Measurements from ENCODE around the gene DDX4.

The DDX4 gene

DNA sequence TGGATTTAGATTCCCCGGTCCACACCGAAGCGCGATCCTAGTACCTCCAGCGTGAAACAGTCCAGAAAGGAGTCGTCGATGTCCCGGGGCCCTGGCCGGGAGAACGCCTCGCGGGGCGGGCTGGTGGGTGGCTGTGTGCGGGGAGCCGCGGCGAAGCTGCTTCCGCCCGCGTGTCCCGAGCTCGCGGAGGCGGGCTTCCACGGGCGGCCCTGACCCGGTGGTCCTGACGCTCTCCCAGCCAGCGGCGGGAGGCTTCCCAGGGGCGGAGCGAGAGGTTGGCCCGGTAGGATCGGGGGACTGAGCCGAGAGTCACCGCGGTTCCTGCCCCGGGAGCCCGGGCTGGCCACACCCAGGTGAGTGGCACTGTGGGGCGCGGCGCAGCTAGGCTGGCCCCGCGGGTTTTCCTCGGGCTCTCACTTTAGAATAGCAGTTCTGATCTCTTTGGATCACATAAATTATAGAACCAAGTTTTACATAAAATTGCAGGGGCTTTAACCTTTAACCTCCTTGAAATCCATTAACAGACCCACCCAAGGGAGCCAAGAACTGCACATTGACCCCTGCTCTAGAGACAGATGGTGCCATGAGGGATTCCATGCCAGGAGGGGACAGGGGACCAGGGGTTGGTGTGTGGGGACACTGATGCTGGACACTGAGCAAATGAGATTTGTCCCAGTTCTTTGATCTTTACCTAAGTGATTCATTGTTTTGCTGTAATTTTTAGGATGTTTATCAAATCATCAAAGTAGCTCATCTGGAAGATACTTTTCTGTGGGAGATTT is 84.1 kb downstream of the DDX4 start:
- no peak for DNase-seq (ENCODE audit: low spot score)

DNA sequence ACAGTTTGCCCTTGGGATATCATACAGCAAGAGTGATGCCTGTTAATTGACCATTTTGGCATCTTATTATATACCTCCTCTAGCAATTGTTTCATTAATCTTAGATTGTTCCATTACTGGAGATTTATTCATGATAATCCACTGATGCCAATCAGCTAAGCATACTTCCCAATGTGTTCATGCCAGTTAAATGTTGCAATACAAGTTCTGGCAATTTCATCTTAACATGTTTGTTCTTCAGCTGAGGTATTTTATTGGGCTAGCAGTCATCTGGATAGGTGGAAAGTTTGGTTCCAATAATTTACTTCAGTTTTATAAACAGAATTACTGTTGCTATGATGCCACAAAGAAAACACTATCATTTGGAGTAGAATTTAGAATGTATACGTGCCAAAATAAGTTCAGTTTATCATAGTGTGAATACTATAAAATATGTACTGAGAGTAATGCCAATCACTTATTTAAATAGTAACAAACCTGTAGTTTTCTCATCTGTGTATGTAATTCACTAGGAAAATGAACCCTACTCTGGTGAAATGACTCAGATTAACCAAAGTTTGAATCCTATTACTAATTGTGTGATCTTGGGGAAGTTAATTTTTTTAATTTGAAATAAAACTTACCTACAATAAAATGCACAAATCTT is 85.4 kb downstream of the DDX4 start:
- no peak for DNase-seq (ENCODE audit: low spot score)

DNA sequence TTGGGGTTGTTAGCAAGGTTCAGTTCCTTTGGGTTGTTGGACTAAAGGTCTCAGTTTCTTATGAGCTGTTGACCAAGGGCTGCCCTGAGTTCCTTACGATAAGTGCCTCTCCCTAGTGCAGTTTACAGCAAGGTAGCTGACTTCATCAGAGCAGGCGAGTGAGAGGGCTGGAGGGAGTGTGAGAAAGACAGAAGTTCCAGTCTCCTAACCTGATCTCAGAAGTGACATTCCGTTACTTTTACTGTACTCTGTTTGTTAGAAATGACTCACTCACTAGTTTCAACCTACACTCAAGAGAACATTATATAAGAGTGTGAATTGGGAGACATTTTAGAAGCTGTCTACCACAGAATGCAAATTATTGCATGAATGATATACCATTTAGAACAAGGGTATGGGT is 92.1 kb downstream of the DDX4 start:
- no peak for DNase-seq (ENCODE audit: low spot score)

DNA sequence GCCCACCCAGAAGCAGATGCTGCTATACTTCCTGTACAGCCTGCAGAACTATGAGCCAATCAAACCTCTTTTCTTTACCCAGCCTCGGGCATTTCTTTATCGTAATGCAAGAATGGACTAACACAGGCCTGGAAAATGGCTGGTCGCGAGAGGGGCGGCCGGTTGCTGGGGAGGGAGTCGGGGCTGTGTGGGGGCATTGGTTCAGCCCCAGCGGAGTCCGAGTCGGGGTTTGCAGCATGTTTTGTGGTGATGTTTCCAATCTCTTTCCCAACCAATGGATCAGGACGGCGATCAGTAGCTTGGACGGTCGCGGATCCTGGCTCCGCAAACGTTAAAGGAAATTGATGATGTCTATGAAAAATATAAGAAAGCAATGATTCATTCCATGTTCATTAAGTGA is 94.6 kb downstream of the DDX4 start:
- no peak for DNase-seq (ENCODE audit: low spot score)

DNA sequence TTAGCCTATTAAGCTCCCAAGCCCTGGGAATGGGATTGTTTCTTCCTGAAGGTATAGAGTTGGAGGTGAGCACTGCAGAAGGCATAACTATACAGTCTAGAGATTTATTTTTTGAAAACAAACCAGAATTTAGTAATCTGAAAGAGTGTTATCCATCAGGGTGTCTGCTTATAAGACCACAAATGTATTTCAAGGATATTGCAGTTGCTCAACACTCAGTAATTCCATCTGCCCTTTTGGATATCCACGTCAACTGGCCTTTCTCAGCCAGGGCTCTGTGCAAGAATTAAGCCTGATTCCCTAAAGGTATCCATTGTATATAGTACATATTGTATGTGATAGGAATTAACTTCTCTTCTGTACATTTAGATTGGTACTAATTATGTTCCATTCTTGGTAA is 98.3 kb downstream of the DDX4 start:
- DNase-seq (ENCODE audit: low spot score) = no peak

DNA sequence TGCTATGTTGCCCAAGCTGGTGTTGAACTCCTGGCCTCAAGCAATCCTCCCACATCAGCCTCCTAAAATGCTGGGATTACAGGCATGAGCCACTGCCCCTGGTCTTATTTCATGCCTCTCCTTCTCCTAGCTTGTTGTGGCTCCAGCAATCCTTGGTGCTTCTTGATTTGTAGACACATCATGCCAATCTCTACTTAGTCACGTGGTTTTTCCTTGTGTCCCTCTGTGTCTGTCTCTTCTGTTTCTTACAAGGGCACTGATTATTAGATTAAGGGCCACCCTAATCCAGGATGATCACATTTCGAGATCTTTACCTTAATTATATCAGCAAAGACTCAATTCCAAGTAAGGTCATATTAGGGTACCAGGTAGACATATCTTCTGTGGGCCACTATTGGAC is 104.1 kb downstream of the DDX4 start:
- no peak for DNase-seq (ENCODE audit: low spot score)

DNA sequence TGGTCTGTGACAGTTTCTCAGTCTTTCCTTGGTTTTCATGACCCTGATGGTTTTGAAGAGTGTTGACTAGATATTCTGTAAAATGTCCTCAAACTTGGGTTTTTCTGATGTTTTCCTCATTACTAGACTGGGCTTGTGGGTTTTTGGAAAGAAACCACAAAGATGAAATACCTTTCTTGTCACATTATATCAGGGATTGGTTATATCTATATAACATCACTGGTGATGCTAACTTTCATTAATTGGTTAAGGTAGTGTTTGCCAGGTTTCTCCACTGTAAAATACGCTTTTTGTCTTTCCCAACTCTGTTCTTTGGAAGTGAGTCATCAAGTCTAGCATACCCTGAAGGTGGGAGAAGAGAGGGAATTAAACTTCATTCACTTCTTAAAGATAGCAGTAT is 110.0 kb downstream of the DDX4 start:
- DNase-seq (ENCODE audit: low spot score) = no peak

DNA sequence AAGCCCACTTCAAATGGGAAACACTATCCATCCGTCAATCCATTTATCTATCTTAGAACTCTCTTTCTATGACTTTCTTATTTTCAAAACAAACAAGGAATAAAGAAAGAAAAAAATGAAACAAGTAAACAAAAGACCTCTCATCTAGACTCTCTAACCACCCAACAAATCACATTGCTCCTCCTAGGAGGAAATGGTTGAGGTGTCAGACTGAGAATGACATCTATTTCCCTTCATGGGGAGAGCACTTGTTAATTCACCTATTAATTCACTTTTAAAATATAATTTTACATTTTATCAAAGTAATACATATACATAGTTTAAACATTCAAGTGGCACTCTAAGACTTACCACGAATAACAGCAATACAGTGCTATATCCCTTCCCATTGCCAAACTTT is 110.9 kb downstream of the DDX4 start:
- DNase-seq (ENCODE audit: low spot score) = no peak

DNA sequence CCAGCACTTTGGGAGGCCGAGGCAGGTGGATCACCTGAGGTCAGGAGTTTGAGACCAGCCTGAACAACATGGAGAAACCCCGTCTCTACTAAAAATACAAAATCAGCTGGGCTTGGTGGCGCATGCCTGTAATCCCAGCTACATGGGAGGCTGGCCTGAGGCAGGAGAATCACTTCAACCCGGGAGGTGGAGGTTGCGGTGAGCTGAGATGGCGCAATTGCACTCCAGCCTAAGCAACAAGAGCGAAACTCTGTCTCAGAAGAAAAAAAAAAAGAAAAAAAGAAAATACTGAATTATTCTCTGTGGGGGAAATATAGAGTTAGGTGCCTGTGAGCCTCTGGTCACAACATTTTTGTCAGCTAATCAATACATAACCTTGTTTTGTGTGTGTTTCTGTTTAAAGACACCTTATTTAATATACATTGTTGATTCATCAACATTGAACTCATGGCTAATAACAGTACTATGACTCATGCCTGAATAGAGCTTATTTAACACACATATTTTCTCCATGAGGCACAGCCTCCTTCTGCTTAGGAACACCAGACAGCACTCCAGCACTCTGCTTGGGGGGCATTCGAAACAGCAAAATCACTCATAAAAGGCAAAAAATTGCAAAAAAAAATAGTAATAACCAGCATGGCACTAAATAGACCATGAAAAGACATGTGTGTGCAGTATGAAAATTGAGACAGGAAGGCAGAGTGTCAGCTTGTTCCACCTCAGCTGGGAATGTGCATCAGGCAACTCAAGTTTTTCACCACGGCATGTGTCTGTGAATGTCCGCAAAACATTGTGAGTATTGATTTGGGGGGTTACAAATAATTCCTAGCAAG is 113.2 kb downstream of the DDX4 start, which contains the start of gene IL31RA:
Gene IL31RA, plus strand, starts transcription at position 519 of the 836 bp plus-strand sequence. Its CDS starts 214 bp downstream, at position 733.
- peak; percentile 76 for DNase-seq (ENCODE audit: low spot score)

DNA sequence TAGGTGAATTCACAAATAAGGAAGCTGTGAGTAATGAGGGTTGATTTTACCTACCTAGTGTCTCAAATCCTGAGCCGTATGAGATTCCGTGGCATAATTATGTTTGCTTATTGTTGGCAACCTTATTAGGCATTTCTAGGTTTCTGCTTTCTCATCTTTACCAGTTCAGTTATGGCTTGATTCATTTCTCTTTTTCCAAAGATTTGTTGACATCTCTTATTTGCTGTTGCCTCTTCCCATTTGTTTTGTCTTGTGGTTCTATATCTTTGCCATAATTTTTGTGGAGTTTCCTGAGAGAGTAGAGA is 113.8 kb downstream of the DDX4 start:
- no peak for DNase-seq (ENCODE audit: low spot score)

DNA sequence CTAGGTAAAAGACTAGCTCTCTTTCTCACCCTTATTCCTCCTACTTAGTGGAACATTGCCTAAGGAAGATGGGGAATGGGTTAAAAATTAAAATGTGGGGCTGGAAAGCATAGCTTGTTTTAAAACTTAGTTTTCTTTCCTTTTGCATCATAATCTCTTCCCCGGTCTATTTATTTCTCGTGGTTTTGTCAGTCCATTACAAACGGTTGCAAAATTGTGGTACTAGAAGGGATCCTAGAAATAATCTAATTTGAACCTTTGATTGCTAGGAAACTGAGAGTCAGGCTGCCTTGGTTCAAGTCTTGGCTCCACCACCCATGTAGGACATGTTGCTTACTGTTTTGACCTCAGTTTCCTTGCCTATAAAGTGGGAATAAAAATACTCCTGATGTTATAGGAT is 114.6 kb downstream of the DDX4 start:
- no peak for DNase-seq (ENCODE audit: low spot score)

DNA sequence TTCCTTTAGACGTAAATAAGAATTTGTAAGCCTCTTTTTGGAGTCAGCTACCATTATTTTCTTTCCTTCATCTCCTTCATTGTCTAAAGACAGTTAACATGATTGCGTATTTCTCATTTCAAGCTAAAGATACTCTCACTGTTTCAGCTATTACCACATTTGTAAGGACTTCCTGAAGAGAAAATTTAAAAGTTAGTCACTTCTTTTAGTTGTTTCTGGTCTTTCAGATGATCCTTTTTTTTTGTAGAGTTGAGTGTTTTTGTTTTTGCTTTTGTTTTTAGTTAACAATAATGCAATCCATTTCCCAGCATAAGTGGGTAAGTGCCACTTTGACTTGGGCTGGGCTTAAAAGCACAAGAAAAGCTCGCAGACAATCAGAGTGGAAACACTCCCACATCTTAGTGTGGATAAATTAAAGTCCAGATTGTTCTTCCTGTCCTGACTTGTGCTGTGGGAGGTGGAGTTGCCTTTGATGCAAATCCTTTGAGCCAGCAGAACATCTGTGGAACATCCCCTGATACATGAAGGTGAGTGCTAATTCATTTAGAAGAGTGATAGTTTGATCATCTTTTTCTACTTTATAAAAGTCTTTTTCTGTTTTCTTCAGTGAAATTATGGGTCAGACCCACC is 115.3 kb downstream of the DDX4 start:
- DNase-seq (ENCODE audit: low spot score) = no peak

DNA sequence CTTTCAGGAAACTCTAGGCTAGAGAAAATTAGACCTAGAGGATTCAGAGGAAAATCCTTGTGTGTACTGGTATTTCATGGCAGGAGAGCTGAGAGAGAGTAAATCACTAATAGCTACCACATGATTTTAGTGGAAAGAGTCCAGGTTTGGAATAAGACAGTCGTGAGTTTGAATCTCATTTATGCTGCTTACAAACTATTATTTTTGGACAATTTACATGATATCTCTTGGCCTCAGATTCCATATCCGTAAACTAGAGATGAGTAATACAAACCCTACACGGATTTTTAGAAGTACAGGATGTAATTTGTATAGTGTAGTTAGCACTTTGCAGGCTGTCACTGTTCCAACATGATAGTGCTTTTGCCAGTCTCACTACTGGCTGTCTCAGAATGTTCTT is 116.0 kb downstream of the DDX4 start:
- DNase-seq (ENCODE audit: low spot score) = peak; percentile 46

DNA sequence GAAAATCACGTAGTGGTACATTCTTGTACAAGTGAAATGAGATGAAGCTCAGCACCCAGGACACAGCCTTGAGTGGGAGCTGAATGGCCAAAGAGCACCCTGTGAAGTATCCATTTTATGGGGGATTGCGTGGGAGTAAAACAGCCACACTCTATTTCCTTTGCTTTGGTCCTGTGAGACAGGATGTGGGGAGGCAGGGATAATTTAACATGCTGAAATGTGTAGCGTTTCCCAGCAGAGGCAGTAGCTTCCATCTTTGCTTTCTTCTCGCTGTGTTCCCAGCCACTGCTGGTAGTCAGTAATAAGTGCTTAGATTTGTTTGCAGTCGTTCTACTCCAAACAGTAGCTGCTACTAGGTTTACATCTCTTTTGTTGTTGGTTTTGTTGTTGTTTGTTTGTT is 117.6 kb downstream of the DDX4 start:
- no peak for DNase-seq (ENCODE audit: low spot score)

DNA sequence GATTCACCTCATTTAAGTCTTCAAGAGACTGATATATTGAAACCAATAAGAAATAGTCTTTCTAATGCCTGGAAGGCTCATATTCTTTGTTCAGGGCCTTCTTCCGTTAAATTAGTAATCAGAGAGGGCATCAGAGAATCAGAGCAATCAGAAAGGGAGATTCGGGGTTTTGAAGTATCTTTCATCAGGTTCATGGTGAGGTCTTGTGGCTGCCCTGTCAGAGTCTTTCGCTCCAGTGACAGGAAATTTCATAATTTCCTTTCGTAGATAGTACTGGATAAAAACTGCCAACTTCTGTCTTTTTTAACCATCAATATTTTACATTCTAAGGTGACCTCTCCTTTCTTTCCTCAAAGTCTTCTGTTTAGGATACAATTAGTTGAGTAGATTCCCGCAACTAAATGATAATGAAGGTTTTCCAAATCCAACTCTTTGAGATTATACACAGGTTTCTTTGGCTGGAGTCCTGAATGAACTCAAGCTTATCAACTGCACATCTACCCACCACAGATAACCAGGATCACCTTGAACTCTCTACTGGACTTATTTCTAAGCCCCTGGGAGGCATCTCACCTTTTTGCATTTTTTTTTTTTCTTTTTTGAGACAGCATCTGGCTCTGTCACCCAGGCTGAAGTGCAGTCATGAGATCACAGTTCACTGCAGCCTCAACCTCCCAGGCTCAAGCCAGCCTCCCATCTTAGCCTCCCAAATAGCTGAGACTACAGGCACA is 118.8 kb downstream of the DDX4 start:
- DNase-seq (ENCODE audit: low spot score) = no peak

DNA sequence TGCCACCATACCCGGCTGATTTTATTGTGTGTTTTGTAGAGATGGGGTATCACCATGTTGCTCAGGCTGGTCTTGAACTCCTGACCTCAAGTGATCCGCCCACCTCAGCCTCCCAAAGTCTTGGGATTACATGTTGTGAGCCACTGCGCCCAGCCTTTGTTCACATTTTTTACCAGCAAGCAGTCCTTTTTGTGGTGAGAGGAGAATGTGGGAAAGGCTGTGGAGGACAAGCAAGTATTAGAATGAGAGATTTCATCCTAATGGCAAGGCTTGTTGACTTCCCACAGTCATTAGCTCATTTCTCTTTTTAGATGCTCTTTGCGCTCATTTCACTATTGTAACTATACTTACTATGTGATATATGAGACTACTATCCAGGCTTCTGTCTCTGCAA is 119.4 kb downstream of the DDX4 start:
- DNase-seq (ENCODE audit: low spot score) = no peak

DNA sequence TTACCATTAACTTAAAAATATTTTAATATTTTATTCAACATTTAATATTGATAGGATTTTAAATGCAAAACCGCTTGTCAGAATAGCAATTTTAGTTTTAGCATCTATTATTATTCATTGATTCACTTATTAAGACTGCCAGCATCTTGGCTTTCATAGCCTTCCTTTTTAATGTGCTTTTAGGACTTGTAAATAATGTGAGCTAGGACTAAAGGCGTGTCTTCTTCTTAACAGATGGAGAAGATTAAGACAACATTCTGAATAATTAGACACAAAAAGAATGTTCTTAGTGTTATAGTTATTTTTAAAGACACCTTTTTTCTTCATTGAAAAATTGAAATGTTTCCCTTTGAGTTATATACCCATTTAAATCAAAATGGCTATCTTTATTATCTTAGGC is 120.2 kb downstream of the DDX4 start:
- no peak for DNase-seq (ENCODE audit: low spot score)

DNA sequence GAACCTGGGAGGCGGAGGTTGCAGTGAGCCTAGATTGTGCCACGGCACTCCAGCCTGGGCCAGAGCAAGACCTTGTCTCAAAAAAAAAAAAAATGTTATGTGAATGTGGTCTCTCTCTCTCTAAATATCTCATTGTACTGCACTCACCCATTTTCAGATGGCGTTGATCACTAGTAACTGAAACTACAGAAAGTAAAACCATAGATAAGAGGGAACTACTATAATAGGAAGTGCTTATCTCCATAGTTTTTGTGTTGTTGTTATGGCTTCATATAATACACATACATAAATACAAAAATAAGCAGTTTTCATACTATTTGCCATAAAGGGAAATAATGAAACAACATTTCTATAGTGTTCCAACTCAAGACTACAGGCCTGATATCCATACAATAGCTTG is 122.4 kb downstream of the DDX4 start:
- no peak for DNase-seq (ENCODE audit: low spot score)

DNA sequence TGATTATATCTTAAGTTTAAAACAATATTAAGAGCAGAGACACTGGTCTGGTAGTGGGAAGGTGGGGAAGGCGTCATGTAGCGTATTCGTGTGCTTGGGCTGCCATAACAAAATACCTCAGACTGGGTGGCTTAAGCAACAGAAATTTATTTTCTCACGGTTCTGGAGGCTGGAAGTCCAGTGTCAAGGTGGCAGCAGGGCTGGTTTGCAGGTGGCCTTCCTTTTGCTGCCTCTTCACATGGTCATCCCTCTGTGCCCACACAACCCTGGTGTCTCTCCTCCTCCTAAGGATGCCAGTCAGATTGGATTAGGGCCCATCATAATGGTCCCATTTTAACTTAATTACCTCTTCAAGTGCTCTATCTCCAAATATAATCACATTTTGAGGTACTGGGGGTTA is 122.8 kb downstream of the DDX4 start:
- DNase-seq (ENCODE audit: low spot score) = no peak

DNA sequence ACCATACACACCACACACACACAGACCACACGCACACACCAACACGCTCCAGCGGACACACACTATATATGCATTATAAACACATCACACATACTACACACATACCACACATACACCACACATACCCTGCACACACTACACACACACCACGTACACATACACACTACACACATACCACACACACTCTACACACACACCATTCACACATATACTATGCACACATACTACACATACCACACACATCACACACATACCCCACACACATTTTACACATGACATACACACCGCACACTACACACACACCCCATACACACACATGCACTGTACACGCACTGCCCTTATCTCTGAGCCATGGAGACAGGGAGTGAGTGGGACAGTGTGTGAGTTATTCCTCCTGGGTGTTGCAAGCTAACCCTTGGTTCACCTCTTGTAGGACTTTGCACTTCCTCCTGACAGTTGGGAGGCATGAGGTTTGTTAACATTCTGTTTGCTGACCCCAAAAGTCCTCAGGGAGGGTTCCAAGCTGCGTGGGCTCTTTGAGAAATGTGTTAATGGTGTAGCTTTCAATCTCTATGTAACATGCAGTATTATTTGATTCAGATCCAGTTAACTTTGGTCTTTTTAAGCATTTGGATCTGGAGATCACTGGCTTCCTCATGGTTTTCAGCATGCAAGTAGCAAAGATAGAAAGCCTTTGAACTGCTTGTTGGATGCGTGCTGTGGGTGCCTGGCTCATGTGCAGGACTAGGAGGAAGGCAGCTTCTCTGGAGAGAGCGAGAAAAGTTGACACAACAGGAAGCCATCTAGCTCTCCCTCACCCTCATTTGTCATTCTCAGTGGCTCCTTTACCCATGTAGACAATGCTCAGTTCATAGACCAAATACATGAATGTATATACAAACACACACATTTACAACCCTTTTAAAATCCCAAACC is 127.0 kb downstream of the DDX4 start:
- no peak for DNase-seq (ENCODE audit: low spot score)

DNA sequence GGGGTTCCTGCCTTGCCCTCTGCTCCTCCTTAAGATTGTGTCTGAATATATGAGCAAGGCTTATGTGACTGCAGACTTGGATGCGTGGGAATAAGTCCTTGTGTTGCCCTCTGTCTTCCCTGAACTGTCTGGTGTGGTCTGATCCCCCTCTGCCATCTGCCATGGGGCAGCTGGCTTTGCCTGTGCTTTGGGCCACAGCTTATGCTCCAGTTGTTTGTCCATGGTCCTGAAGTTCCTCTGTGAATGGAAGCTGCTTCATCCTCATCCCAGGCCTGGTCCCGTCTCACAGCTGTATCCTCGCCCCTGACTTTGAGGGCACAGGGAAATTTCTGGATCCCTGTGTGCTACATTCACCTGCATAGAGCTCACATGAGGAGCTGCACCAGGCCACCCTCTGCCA is 128.0 kb downstream of the DDX4 start:
- DNase-seq (ENCODE audit: low spot score) = no peak

Data from kidney capillary endothelial cell (primary cell).